Inferior parietal cortex (tissue), 1 donor: ENCODE results near the gene CACNA2D3.
A peak's percentile ranks its signal among the peaks of the same experiment; 100 is the strongest.
"Not testable (repeated sequence)": the region's sequence is repeated elsewhere in the genome, so short reads cannot be mapped to it uniquely, and the experiment has no call there.

ENCODE experiments used
- DNase-seq: peaks from one replicate; pipeline ENCODE4 v3.0.0-alpha.2; 2016; ENCODE audit errors: extremely low spot score

CACNA2D3 gene

GRCh38 chr3:54965746-54966145, 843.4 kb downstream of the CACNA2D3 start:
- DNase-seq: no peak

- no peak for DNase-seq
Observed at GRCh38 chr3:54966979-54967378, 844.6 kb downstream of the CACNA2D3 start.

GRCh38 chr3:54967731-54968161, 845.4 kb downstream of the CACNA2D3 start:
- DNase-seq: peak; percentile 6

GRCh38 chr3:54968546-54969172, 846.3 kb downstream of the CACNA2D3 start:
- DNase-seq: no peak

- no peak for DNase-seq
Observed at GRCh38 chr3:54969652-54970051, 847.3 kb downstream of the CACNA2D3 start.

GRCh38 chr3:54970895-54971294, 848.5 kb downstream of the CACNA2D3 start:
- no peak for DNase-seq

- no peak for DNase-seq
Observed at GRCh38 chr3:54977439-54977838, 855.1 kb downstream of the CACNA2D3 start.

GRCh38 chr3:54977946-54978345, 855.6 kb downstream of the CACNA2D3 start:
- DNase-seq: not testable (repeated sequence)

- no peak for DNase-seq
Observed at GRCh38 chr3:54982807-54983206, 860.5 kb downstream of the CACNA2D3 start.

GRCh38 chr3:54983266-54984099, 861.1 kb downstream of the CACNA2D3 start:
- DNase-seq: no peak

GRCh38 chr3:54985856-54986255, 863.5 kb downstream of the CACNA2D3 start:
- DNase-seq: no peak

GRCh38 chr3:54986294-54986693, 863.9 kb downstream of the CACNA2D3 start:
- no peak for DNase-seq

GRCh38 chr3:54987719-54988118, 865.4 kb downstream of the CACNA2D3 start:
- no peak for DNase-seq

GRCh38 chr3:54988302-54988837, 866.0 kb downstream of the CACNA2D3 start:
- no peak for DNase-seq

GRCh38 chr3:54988838-54989630, 866.7 kb downstream of the CACNA2D3 start:
- DNase-seq: no peak

GRCh38 chr3:54994111-54994513, 871.8 kb downstream of the CACNA2D3 start:
- DNase-seq: no peak

GRCh38 chr3:54999159-54999558, 876.8 kb downstream of the CACNA2D3 start:
- no peak for DNase-seq

GRCh38 chr3:54999811-55000210, 877.5 kb downstream of the CACNA2D3 start:
- DNase-seq: no peak

- no peak for DNase-seq
Observed at GRCh38 chr3:55000546-55000945, 878.2 kb downstream of the CACNA2D3 start.

GRCh38 chr3:55000953-55001352, 878.6 kb downstream of the CACNA2D3 start:
- DNase-seq: no peak

- no peak for DNase-seq
Observed at GRCh38 chr3:55002416-55002930, 880.1 kb downstream of the CACNA2D3 start.

GRCh38 chr3:55006244-55006676, 883.9 kb downstream of the CACNA2D3 start:
- no peak for DNase-seq
